Measurements from ENCODE around the gene HLA-DRA.

The HLA-DRA gene

DNA sequence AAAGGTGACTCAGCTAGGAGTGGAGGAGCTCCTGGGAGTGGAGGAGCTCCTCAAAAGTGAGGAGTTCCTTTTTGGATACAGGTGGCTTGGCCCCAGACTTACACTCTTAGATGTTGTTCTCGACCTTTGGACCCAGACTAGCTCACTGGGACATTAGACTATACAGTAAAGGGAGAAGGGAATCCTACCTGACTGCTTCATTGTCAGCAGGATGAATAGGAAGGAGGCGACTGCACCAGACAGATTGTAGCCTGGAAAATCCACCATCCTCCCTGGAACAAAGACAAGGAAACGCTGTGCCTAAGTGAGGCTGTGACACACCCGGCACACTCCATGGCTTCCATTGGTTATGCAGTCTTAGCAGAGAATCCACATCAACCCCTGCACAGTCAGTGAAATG is 32.8 kb upstream of the HLA-DRA start, which contains the start of gene BTNL2:
Gene BTNL2, minus strand, starts transcription at position 325 of the 400 bp plus-strand sequence. Its CDS starts 58 bp downstream, at position 267.
- Histone ChIP-seq H3K9me3 (ENCODE audit: control insufficient read depth, low read length) (no peaks in the 10 kb centered on the region), H3K36me3 (ENCODE audit: control insufficient read depth, insufficient read depth, low read length) (no peaks in the 10 kb centered on the region), H3K27ac (ENCODE audit: insufficient read depth, low read length, poor library complexity, severe bottlenecking) (no peak within 1 kb of the TSS), H3K4me3 (ENCODE audit: insufficient read depth, low read depth, low read length, poor library complexity, severe bottlenecking) (no peak within 1 kb of the TSS), H3K4me1 (ENCODE audit: control insufficient read depth, insufficient read depth, low read length, poor library complexity, severe bottlenecking) (no peaks in the 10 kb centered on the region), H3K27me3 (replicated peaks; ENCODE audit: control insufficient read depth, insufficient read depth, low read length, poor library complexity, severe bottlenecking) (peaks cover 3% of the 10 kb centered on the region)
- DNase-seq = no peak

DNA sequence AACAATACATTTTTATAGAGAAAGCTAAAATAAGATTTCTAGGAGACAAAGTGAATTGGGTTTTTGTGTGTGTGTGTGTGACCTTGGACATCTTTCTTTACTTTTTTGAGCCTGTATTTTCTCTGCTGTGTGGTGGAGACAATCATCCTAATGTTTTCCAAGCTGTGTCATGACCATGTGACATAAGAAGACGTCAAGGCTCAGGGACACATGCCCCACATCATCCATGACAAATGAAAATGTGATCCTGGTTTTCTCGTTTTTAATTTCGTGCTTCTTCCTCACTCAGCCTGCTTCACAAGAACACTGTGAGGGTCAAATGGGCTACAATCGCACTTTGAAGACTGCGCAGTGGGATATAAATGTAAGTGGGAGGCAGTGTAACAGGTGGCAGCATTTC is 28.8 kb upstream of the HLA-DRA start:
- no peak overlapping the region for H3K27ac ChIP-seq (ENCODE audit: insufficient read depth, low read length, poor library complexity, severe bottlenecking)
- H3K9me3 ChIP-seq (ENCODE audit: control insufficient read depth, low read length) = no peaks in the 10 kb centered on the region
- peaks cover 10% of the 10 kb centered on the region for H3K4me1 ChIP-seq (ENCODE audit: control insufficient read depth, insufficient read depth, low read length, poor library complexity, severe bottlenecking)
- DNase-seq = no peak
- H3K36me3 ChIP-seq (ENCODE audit: control insufficient read depth, insufficient read depth, low read length) = no peaks in the 10 kb centered on the region
- H3K27me3 ChIP-seq (replicated peaks; ENCODE audit: control insufficient read depth, insufficient read depth, low read length, poor library complexity, severe bottlenecking) = peaks cover 3% of the 10 kb centered on the region
- no peak overlapping the region for H3K4me3 ChIP-seq (ENCODE audit: insufficient read depth, low read depth, low read length, poor library complexity, severe bottlenecking)

DNA sequence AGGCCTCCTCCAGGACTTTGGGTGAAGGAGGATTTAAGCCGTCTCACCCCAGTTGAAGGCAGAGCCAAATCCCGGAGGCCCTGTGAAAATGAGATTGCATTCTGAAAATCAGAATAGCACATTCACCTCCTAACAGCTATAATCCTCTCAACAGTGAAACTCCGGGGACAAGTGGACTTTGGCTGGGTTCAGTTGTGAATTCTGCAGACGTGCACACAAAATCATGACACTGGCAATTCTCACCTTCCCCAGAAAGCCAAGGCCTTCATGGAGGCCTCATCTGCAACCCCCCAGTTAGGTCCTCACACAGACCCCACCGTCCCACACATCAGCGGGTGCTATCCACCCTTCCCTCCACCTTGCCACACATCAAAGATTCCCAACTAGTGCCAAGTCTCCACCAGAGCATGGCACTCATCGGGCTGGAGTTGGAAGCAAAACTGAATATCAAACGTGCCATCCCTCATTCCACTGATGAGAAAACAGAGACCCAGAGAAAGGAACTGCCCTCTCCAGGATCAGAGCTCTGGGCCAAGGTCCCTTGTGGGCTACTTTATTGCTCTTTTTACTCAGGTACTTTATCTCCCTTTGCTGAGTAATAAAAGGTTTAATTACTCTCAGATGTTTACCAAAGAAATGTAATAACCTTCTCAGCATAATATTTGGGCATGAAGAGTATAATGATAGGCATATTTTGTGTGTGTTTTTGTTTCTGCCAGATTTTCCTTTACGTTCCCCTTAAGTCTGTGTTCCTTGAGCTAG is 27.9 kb upstream of the HLA-DRA start:
- H3K27me3 ChIP-seq (replicated peaks; ENCODE audit: control insufficient read depth, insufficient read depth, low read length, poor library complexity, severe bottlenecking) = peaks cover 3% of the 10 kb centered on the region
- peaks cover 10% of the 10 kb centered on the region for H3K4me1 ChIP-seq (ENCODE audit: control insufficient read depth, insufficient read depth, low read length, poor library complexity, severe bottlenecking)
- no peak for DNase-seq
- H3K9me3 ChIP-seq (ENCODE audit: control insufficient read depth, low read length) = no peaks in the 10 kb centered on the region
- H3K36me3 ChIP-seq (ENCODE audit: control insufficient read depth, insufficient read depth, low read length) = no peaks in the 10 kb centered on the region
- H3K27ac ChIP-seq (ENCODE audit: insufficient read depth, low read length, poor library complexity, severe bottlenecking) = no peak overlapping the region
- no peak overlapping the region for H3K4me3 ChIP-seq (ENCODE audit: insufficient read depth, low read depth, low read length, poor library complexity, severe bottlenecking)

DNA sequence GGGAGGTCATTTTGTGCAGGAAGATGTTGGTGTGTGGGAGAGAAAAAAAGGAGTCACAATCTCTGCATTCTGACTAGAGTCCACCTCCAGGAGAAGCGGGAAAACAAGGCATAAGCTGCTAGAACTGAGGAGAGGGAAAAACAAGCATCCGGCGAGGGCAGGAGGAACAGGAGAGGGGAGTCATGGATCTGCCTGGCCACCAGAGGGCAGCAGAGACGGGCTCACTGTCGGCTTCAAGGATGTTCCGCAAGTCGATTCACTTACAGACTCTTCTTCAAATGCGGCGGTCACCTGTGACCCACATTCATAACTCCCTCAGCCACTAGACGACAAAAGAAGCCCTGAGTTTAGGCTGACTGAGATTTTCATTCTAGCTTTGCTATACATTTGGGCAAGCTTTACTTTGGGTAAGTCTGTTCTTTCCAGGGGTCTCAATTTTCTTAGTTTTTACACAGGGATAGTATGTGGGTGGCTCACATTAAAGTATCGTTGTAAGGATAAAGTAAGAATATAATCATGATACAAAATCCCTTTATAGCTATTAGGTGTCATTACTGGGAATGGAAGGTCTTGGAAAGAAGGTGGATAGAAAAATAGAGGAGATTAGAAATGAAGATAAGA is 26.1 kb upstream of the HLA-DRA start:
- H3K4me3 ChIP-seq (ENCODE audit: insufficient read depth, low read depth, low read length, poor library complexity, severe bottlenecking) = no peak overlapping the region
- H3K9me3 ChIP-seq (ENCODE audit: control insufficient read depth, low read length) = no peaks in the 10 kb centered on the region
- peak; percentile 64 to 74 (median 66) for DNase-seq

DNA sequence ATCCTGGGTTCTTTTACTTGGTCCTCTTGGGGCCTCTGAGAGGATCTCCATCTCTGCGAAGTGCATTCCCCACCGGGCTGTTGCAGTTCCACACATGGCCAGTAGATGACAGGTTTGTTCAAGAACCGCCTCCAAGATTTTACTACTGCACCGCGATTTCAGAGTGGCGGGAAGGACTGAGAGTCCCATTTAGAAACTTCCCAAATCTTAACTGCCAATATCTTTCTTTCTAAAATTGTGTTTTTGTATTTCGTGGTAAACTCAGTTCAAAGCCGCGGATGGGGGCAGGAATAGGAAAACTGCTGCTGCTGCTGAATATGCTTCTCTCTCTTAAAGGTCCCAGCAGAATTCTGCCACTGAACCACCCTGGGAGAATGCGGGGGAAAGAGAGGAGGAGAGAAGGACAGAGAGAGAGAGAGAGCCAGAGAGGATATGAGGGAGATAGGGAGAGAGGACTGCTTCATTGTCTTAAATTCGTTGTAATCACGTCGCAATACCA is 24.1 kb upstream of the HLA-DRA start:
- Histone ChIP-seq H3K4me1 (ENCODE audit: control insufficient read depth, insufficient read depth, low read length, poor library complexity, severe bottlenecking) (peaks cover 10% of the 10 kb centered on the region), H3K27me3 (replicated peaks; ENCODE audit: control insufficient read depth, insufficient read depth, low read length, poor library complexity, severe bottlenecking) (peaks cover 2% of the 10 kb centered on the region), H3K4me3 (ENCODE audit: insufficient read depth, low read depth, low read length, poor library complexity, severe bottlenecking) (no peak overlapping the region), H3K27ac (ENCODE audit: insufficient read depth, low read length, poor library complexity, severe bottlenecking) (no peak overlapping the region), H3K36me3 (ENCODE audit: control insufficient read depth, insufficient read depth, low read length) (no peaks in the 10 kb centered on the region), H3K9me3 (ENCODE audit: control insufficient read depth, low read length) (no peaks in the 10 kb centered on the region)
- peak; percentile 54 to 60 (median 54) for DNase-seq

More for the DNA sequence above, 26.1 kb upstream of the HLA-DRA start:
- Histone ChIP-seq H3K27ac (ENCODE audit: insufficient read depth, low read length, poor library complexity, severe bottlenecking) (no peak overlapping the region), H3K4me1 (ENCODE audit: control insufficient read depth, insufficient read depth, low read length, poor library complexity, severe bottlenecking) (peaks cover 10% of the 10 kb centered on the region), H3K27me3 (replicated peaks; ENCODE audit: control insufficient read depth, insufficient read depth, low read length, poor library complexity, severe bottlenecking) (no peaks in the 10 kb centered on the region), H3K36me3 (ENCODE audit: control insufficient read depth, insufficient read depth, low read length) (no peaks in the 10 kb centered on the region)

DNA sequence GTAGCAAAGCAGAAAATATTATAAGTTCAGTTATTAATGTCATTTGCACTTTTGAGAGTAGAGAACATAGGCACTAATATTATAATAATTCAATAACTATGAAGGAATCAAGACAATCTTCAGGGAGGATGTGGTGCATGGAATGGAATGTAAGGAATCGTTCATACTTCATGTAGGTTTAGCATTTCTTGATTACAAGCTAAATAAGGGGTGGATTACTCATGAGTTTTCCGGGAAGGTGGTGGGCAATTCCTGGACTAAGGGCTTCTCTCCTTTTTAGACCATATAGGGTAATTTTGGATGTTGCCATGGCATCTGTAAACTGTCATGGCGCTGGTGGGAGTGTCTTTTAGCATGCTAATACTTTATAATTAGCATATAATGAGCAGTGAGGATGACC is 23.7 kb upstream of the HLA-DRA start:
- Histone ChIP-seq H3K27ac (ENCODE audit: insufficient read depth, low read length, poor library complexity, severe bottlenecking) (no peak overlapping the region), H3K4me1 (ENCODE audit: control insufficient read depth, insufficient read depth, low read length, poor library complexity, severe bottlenecking) (peaks cover 10% of the 10 kb centered on the region), H3K36me3 (ENCODE audit: control insufficient read depth, insufficient read depth, low read length) (no peaks in the 10 kb centered on the region), H3K4me3 (ENCODE audit: insufficient read depth, low read depth, low read length, poor library complexity, severe bottlenecking) (no peak overlapping the region), H3K9me3 (ENCODE audit: control insufficient read depth, low read length) (no peaks in the 10 kb centered on the region), H3K27me3 (replicated peaks; ENCODE audit: control insufficient read depth, insufficient read depth, low read length, poor library complexity, severe bottlenecking) (peaks cover 2% of the 10 kb centered on the region)
- no peak for DNase-seq

DNA sequence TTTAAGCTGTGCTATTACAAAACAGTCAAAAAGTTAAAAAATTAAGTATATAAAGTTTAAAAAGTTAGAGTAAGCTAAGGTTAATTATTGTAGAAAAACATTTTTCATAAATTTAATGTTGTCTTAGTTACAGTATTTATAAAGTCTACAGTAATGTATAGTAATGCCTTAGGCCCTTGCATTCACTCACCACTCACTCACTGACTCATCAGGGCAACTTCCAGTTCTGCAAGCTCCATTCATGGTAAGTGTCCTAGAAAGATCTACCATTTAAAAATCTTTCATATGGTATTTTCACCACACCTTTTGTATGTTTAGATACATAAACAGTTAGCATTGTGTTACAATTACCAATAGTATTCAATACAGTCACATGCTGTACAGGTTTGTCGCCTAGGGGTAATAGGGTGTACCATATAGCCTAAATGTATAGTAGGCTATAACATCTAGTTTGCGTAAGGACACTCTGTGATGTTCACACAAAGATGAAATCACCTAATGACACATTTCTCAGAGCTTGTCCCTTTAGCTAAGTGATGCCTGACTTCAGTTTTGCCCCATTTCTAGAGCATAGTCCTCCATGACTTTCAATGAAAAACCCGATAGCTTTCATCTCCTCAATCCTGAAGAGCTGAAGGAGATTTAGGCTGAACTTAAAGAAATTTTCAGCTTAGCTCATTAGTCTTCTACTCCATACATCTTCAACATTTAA is 14.9 kb upstream of the HLA-DRA start:
- H3K4me1 ChIP-seq (ENCODE audit: control insufficient read depth, insufficient read depth, low read length, poor library complexity, severe bottlenecking) = no peaks in the 10 kb centered on the region
- no peak overlapping the region for H3K27ac ChIP-seq (ENCODE audit: insufficient read depth, low read length, poor library complexity, severe bottlenecking)

DNA sequence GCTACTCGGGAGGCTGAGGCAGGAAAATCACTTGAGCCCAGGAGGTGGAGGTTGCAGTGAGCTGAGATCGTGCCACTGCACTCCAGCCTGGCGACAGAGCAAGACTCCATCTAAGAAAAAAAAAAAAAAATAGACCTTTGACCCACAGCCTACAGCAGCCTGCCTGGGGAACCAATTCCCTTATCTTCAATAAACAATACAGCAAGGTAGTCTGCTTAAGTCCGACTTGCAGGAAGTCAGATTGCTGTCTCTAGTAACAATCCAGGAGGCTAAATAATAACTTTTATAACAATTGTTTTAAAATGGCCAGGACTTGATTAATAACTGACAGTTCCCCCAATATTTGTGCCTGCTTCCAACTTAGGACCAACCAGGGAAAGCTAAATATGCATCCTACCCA is 13.3 kb upstream of the HLA-DRA start:
- Histone ChIP-seq H3K27me3 (replicated peaks; ENCODE audit: control insufficient read depth, insufficient read depth, low read length, poor library complexity, severe bottlenecking) (no peaks in the 10 kb centered on the region), H3K4me3 (ENCODE audit: insufficient read depth, low read depth, low read length, poor library complexity, severe bottlenecking) (no peak overlapping the region), H3K9me3 (ENCODE audit: control insufficient read depth, low read length) (no peaks in the 10 kb centered on the region), H3K4me1 (ENCODE audit: control insufficient read depth, insufficient read depth, low read length, poor library complexity, severe bottlenecking) (no peaks in the 10 kb centered on the region), H3K27ac (ENCODE audit: insufficient read depth, low read length, poor library complexity, severe bottlenecking) (no peak overlapping the region), H3K36me3 (ENCODE audit: control insufficient read depth, insufficient read depth, low read length) (no peaks in the 10 kb centered on the region)
- no peak for DNase-seq

More for the DNA sequence above, 14.9 kb upstream of the HLA-DRA start:
- Histone ChIP-seq H3K27me3 (replicated peaks; ENCODE audit: control insufficient read depth, insufficient read depth, low read length, poor library complexity, severe bottlenecking) (peaks cover 2% of the 10 kb centered on the region), H3K9me3 (ENCODE audit: control insufficient read depth, low read length) (no peaks in the 10 kb centered on the region), H3K4me3 (ENCODE audit: insufficient read depth, low read depth, low read length, poor library complexity, severe bottlenecking) (no peak overlapping the region), H3K36me3 (ENCODE audit: control insufficient read depth, insufficient read depth, low read length) (no peaks in the 10 kb centered on the region)
- DNase-seq = no peak

DNA sequence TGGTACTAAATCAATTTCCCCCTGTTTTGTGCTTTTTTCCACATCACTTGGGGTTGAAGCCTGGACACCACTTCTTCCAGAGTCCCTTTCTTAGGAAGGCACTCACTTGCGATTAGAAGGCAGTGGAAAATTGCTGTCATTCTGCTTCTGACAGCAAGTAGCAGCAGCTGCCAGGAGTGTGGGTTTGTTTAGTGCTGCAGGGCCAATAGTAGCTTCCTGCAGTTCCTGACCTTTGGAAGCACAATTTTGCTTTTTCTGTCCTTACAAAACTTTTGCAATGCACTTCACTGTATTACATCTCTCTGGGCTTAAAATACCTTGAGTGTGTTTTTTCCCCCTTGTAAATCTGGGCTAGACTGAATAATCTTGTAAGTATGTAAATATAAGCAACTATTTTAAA is 12.5 kb upstream of the HLA-DRA start:
- Histone ChIP-seq H3K36me3 (ENCODE audit: control insufficient read depth, insufficient read depth, low read length) (no peaks in the 10 kb centered on the region), H3K27me3 (replicated peaks; ENCODE audit: control insufficient read depth, insufficient read depth, low read length, poor library complexity, severe bottlenecking) (no peaks in the 10 kb centered on the region), H3K9me3 (ENCODE audit: control insufficient read depth, low read length) (no peaks in the 10 kb centered on the region), H3K4me1 (ENCODE audit: control insufficient read depth, insufficient read depth, low read length, poor library complexity, severe bottlenecking) (no peaks in the 10 kb centered on the region), H3K4me3 (ENCODE audit: insufficient read depth, low read depth, low read length, poor library complexity, severe bottlenecking) (no peak overlapping the region), H3K27ac (ENCODE audit: insufficient read depth, low read length, poor library complexity, severe bottlenecking) (no peak overlapping the region)
- no peak for DNase-seq
